Gastroesophageal sphincter (tissue), 4 donors: ENCODE data around the gene LPP. TPM values are rescaled to one million over a fixed set of nuclear protein-coding genes. Genes with fewer than 3 reads are reported as not detected.

Experiments used
- ATAC-seq: fragments of 150-250 bp; one replicate; pipeline ENCODE4 v1.9.1; 2016; ENCODE audit warnings: mild to moderate bottlenecking, moderate library complexity
- H3K27ac ChIP-seq, 4 donors: fragments of 200-600 bp; sonication (generic) in 3 of 4; 1 replicate in 3 of 4; 2 replicates in 1 of 4; pipeline ENCODE4 v1.5.1; 2016 to 2019
- H3K27me3 ChIP-seq: fragments of 200-600 bp; sonication (generic); one replicate; pipeline ENCODE4 v1.5.1; 2019
- H3K36me3 ChIP-seq, 2 donors: fragments of 200-600 bp; sonication (generic); one replicate each; pipeline ENCODE4 v1.5.1; 2019; ENCODE audit warnings: control low read depth in 1 of 2
- H3K4me1 ChIP-seq, 3 donors: fragments of 200-600 bp; sonication (generic); 1 replicate in 2 of 3; 2 replicates in 1 of 3; pipeline ENCODE4 v1.5.1; 2016 to 2019; ENCODE audit warnings: control low read depth in 2 of 3
- H3K4me3 ChIP-seq, 2 donors: fragments of 200-600 bp; sonication (generic); one replicate each; pipeline ENCODE4 v1.5.1; 2019; ENCODE audit warnings: mild to moderate bottlenecking in 1 of 2, moderate library complexity in 1 of 2
- H3K9me3 ChIP-seq, 3 donors: fragments of 200-600 bp; sonication (generic); one replicate each; pipeline ENCODE4 v1.5.1; 2017 to 2019; ENCODE audit warnings: control low read depth in 2 of 3
- CTCF ChIP-seq, 4 experiments: fragments of 200-600 bp in 2 of 4; fragments of 450-650 bp in 2 of 4; sonication (generic) in 1 of 4; IDR thresholded peaks; one replicate each; pipeline ENCODE4 v1.5.1; 2017 to 2019; ENCODE audit warnings: antibody characterized with exemption in 4 of 4, mild to moderate bottlenecking in 2 of 4, moderate library complexity in 2 of 4
- EP300 ChIP-seq: sonication (generic); formaldehyde crosslinking; IDR thresholded peaks from one replicate; pipeline ENCODE4 v1.6.1; 2017; ENCODE audit warnings: antibody characterized with exemption, mild to moderate bottlenecking
- POLR2A ChIP-seq, 2 donors: fragments of 450-650 bp; IDR thresholded peaks; one replicate each; pipeline ENCODE4 v1.6.1; 2017; ENCODE audit warnings: antibody characterized with exemption in 2 of 2, mild to moderate bottlenecking in 2 of 2, moderate library complexity in 1 of 2
- POLR2AphosphoS5 ChIP-seq: sonication (generic); formaldehyde crosslinking; IDR thresholded peaks from one replicate; pipeline ENCODE4 v1.6.1; 2017; ENCODE audit warnings: antibody characterized with exemption
- WGBS, 2 donors: methylation state at CpG; one replicate each; pipeline ENCODE4 v1.1.5; 2018; ENCODE audit warnings: low coverage in 1 of 2; 5-methylcytosine and 5-hydroxymethylcytosine counted together
- total RNA-seq, 4 donors: library from RNA; depleted of rRNA; stranded (reverse); fragments of >200 nt; gene quantifications; one replicate each; pipeline ENCODE4 v1.1.0, GENCODE V29; 2016

Gene LPP
- total RNA-seq, 4 donors from 2014 or later: 1,243 to 2,297 (median 2,164) TPM

GRCh38 chr3:188345223-188345622 is 191.3 kb downstream of the LPP start:
- Histone ChIP-seq H3K9me3 (no peaks in the 10 kb centered on the region), H3K4me3 (no peak overlapping the region), H3K27me3 (no peaks in the 10 kb centered on the region), H3K4me1 (peaks cover 25 to 89% (median 56%) of the 10 kb centered on the region in 3 donors), H3K27ac (peak overlapping the region; percentile 66 to 76 (median 69)), H3K36me3 (no peaks in the 10 kb centered on the region)
- ATAC-seq: no peak
- WGBS, 2 donors: 18 to 21% methylated on average over 4 of the region's 5 CpGs
- TF ChIP-seq POLR2AphosphoS5: peak; percentile 79
- no peak for TF ChIP-seq EP300
- no peak for TF ChIP-seq CTCF (IDR thresholded peaks at IDR 0.05)
- no peak for TF ChIP-seq POLR2A (IDR thresholded peaks at IDR 0.05)

GRCh38 chr3:188348435-188349244 is 194.7 kb downstream of the LPP start:
- WGBS, 2 donors: 42 to 65% methylated on average over 5 to 9 of the region's 9 CpGs
- ATAC-seq: peak; percentile 88
- peaks cover 30 to 89% (median 59%) of the 10 kb centered on the region in 3 donors for H3K4me1 ChIP-seq

GRCh38 chr3:188349351-188349901 is 195.5 kb downstream of the LPP start:
- H3K36me3 ChIP-seq: no peaks in the 10 kb centered on the region
- H3K9me3 ChIP-seq: no peaks in the 10 kb centered on the region
- 27 to 44% methylated on average over 6 to 7 of the region's 7 CpGs for WGBS, 2 donors
- no peak overlapping the region for H3K4me3 ChIP-seq
- H3K27ac ChIP-seq: peak overlapping the region; percentile 54 to 78 (median 66)
- H3K27me3 ChIP-seq: no peaks in the 10 kb centered on the region
- TF ChIP-seq POLR2A (IDR thresholded peaks at IDR 0.05): no peak
- no peak for TF ChIP-seq EP300
- no peak for TF ChIP-seq CTCF (IDR thresholded peaks at IDR 0.05)
- no peak for TF ChIP-seq POLR2AphosphoS5
- peak; percentile 14 for ATAC-seq
- H3K4me1 ChIP-seq: peaks cover 32 to 89% (median 55%) of the 10 kb centered on the region in 3 donors

More at GRCh38 chr3:188348435-188349244, 194.7 kb downstream of the LPP start:
- Histone ChIP-seq H3K27ac (peak overlapping the region; percentile 57 to 80 (median 66)), H3K4me3 (no peak overlapping the region), H3K36me3 (no peaks in the 10 kb centered on the region), H3K27me3 (no peaks in the 10 kb centered on the region), H3K9me3 (no peaks in the 10 kb centered on the region)
- no peak for TF ChIP-seq EP300
- TF ChIP-seq CTCF (IDR thresholded peaks at IDR 0.05): no peak
- no peak for TF ChIP-seq POLR2A (IDR thresholded peaks at IDR 0.05)
- TF ChIP-seq POLR2AphosphoS5: peak; percentile 73

GRCh38 chr3:188349933-188350332 is 196.0 kb downstream of the LPP start:
- no peak for ATAC-seq
- Histone ChIP-seq H3K36me3 (peaks cover 0 to 2% of the 10 kb centered on the region in 2 donors), H3K27ac (peak overlapping the region; percentile 54 to 78 (median 66)), H3K27me3 (no peaks in the 10 kb centered on the region), H3K4me3 (no peak overlapping the region), H3K4me1 (peaks cover 29 to 85% (median 50%) of the 10 kb centered on the region in 3 donors), H3K9me3 (no peaks in the 10 kb centered on the region)
- 36 to 44% methylated on average over 4 of the region's 4 CpGs for WGBS, 2 donors
- no peak for TF ChIP-seq POLR2AphosphoS5
- no peak for TF ChIP-seq CTCF (IDR thresholded peaks at IDR 0.05)
- TF ChIP-seq POLR2A (IDR thresholded peaks at IDR 0.05): no peak
- TF ChIP-seq EP300: no peak
